Measurements from ENCODE around the gene CBX4. TPM values are rescaled to one million over a fixed set of nuclear protein-coding genes. Genes with fewer than 3 reads are reported as not detected.

CBX4 gene
- total RNA-seq, 3 donors from 2014 or later = 11.5 to 20.6 (median 13.4) TPM

- DNase-seq (ENCODE audit: low spot score in 2 of 2) = no peak
- intact Hi-C loops (cut with DNase I; ENCODE audit: low total_unique reads) = no loop called here
- Histone ChIP-seq H3K36me3 (no peaks in the 10 kb centered on the region), H3K9me3 (no peaks in the 10 kb centered on the region), H3K4me1 (peaks cover 3 to 9% of the 10 kb centered on the region in 2 donors), H3K4me3 (no peak overlapping the region), H3K27me3 (peaks cover 0 to 6% of the 10 kb centered on the region in 2 donors), H3K27ac (no peak overlapping the region)
- TF ChIP-seq CTCF (IDR thresholded peaks at IDR 0.05) (no peak), POLR2AphosphoS5 (IDR thresholded peaks at IDR 0.05) (no peak), POLR2A (IDR thresholded peaks at IDR 0.05) (no peak)
Measured at GRCh38 chr17:79847698-79848369, 8.6 kb upstream of the CBX4 start.

DNA sequence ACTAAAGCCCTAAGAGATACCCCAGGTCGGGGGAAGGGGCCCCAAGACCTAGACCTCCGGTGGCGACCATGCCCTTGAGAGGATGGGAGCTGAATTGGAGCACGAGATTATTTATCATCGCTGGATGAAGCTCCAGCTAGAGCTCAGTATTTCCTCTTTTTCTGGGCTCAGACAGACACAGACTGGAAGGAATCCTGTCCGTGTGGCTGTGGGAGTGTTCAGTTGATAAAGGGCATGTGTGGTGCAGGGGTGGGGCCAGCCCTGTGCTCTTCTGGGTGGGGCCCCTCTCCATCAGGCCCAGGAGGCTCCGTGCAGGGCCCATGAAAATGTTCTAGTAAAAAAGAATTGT, 6.3 kb upstream of the CBX4 start:
- H3K27ac ChIP-seq = peak overlapping the region; percentile 62 to 98

GRCh38 chr17:79844869-79845600, 5.8 kb upstream of the CBX4 start:
- Histone ChIP-seq H3K27me3 (peaks cover 11 to 34% of the 10 kb centered on the region in 2 donors), H3K4me1 (peaks cover 14% of the 10 kb centered on the region in 2 donors), H3K4me3 (peak overlapping the region; percentile 50 to 96 (median 58)), H3K9me3 (no peaks in the 10 kb centered on the region), H3K36me3 (no peaks in the 10 kb centered on the region), H3K27ac (peak overlapping the region; percentile 62 to 98)
- no peak for DNase-seq (ENCODE audit: low spot score in 2 of 2)
- TF ChIP-seq POLR2A (IDR thresholded peaks at IDR 0.05) (no peak), POLR2AphosphoS5 (IDR thresholded peaks at IDR 0.05) (no peak), CTCF (IDR thresholded peaks at IDR 0.05) (peak in 2 of 3 donors; percentile 19 to 33)
- intact Hi-C loops (cut with DNase I; ENCODE audit: low total_unique reads) = no loop called here

More for the DNA sequence above, 6.3 kb upstream of the CBX4 start:
- peaks cover 8 to 12% of the 10 kb centered on the region in 2 donors for H3K4me1 ChIP-seq
- intact Hi-C loops (cut with DNase I; ENCODE audit: low total_unique reads) = no loop called here
- H3K36me3 ChIP-seq = no peaks in the 10 kb centered on the region
- TF ChIP-seq POLR2AphosphoS5 (IDR thresholded peaks at IDR 0.05) (no peak), CTCF (IDR thresholded peaks at IDR 0.05) (no peak), POLR2A (IDR thresholded peaks at IDR 0.05) (no peak)
- peaks cover 11 to 29% of the 10 kb centered on the region in 2 donors for H3K27me3 ChIP-seq
- DNase-seq (ENCODE audit: low spot score in 2 of 2) = no peak
- H3K4me3 ChIP-seq = no peak overlapping the region
- no peaks in the 10 kb centered on the region for H3K9me3 ChIP-seq

DNA sequence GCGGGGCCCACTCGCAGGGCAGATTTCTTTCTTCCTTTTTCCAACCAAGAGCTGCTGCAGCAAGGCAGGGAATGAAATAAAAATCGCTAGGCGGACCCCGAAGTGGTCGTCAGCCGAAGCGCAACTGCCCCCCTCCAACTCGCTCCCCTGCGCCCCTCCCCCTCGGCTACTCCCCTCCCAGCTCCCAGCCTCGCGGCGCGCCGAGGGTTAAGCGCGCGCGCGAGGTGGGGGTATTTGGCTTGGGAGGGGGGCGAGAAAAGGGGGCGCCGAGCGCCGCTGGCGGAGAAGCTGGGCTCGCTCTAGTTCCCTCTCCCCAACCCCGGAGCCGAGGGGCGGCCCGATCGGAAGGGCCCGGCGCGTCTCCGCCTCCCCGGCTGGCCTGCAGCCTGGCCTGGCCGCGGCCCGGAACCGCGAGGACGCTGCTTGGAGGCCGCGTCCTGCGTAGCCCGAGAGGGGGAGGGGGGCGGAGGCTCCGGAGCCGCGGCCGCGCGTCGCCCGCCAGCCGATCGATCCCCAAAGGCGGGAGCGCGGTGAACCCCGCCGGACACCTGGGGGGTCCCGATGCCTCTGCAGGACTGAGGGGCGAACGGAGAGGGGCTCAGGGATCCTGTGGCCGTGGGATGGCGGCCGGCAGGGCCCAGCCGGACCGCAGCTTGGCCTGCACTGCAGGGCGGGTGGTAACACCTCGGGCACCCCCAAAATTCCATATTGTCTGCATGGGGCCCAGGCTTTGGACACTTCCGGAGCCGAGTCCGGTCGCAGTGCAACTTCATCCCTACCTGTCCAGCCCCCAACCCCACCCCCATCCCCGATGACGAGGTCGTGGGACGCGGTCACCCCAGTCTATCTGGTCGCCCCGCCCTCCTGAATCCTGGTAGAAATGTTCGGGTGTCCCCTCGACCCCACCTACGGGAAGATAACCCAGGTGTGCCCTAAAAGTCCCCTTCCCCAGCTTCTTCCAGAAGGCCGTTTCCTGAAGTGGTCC, 4.9 kb upstream of the CBX4 start:
- H3K4me1 ChIP-seq = peaks cover 17% of the 10 kb centered on the region in 2 donors
- DNase-seq (ENCODE audit: low spot score in 2 of 2) = no peak
- H3K27ac ChIP-seq = peak overlapping the region; percentile 62 to 98
- peak overlapping the region; percentile 50 to 96 (median 58) for H3K4me3 ChIP-seq
- peaks cover 11 to 37% of the 10 kb centered on the region in 2 donors for H3K27me3 ChIP-seq
- H3K9me3 ChIP-seq = no peaks in the 10 kb centered on the region
- intact Hi-C loops (cut with DNase I; ENCODE audit: low total_unique reads) = no loop called here
- H3K36me3 ChIP-seq = no peaks in the 10 kb centered on the region
- TF ChIP-seq POLR2A (IDR thresholded peaks at IDR 0.05) = no peak
- TF ChIP-seq POLR2AphosphoS5 (IDR thresholded peaks at IDR 0.05) = peak in 2 of 3 donors; percentile 20 to 63

- intact Hi-C loops (cut with DNase I; ENCODE audit: low total_unique reads) = no loop called here
- H3K27me3 ChIP-seq = peaks cover 11 to 37% of the 10 kb centered on the region in 2 donors
- no peak for DNase-seq (ENCODE audit: low spot score in 2 of 2)
- H3K36me3 ChIP-seq = no peaks in the 10 kb centered on the region
- TF ChIP-seq POLR2AphosphoS5 (IDR thresholded peaks at IDR 0.05) = no peak
- TF ChIP-seq POLR2A (IDR thresholded peaks at IDR 0.05) = no peak
- TF ChIP-seq CTCF (IDR thresholded peaks at IDR 0.05) = no peak
- peak overlapping the region; percentile 50 to 96 (median 58) for H3K4me3 ChIP-seq
- no peaks in the 10 kb centered on the region for H3K9me3 ChIP-seq
- H3K27ac ChIP-seq = peak overlapping the region; percentile 62 to 98
- peaks cover 17% of the 10 kb centered on the region in 2 donors for H3K4me1 ChIP-seq
Measured at GRCh38 chr17:79843474-79843815, 4.2 kb upstream of the CBX4 start.
